H1 (cell line): ENCODE results near the gene NWD2. TPM values are rescaled to one million over a fixed set of nuclear protein-coding genes. Genes with fewer than 3 reads are reported as not detected.

Experiments
- FOSL1 ChIP-seq: IDR thresholded peaks from 2 replicates; pipeline ENCODE4 v1.6.1; 2011; ENCODE audit warnings: mild to moderate bottlenecking, low read depth, low read length, moderate library complexity; ENCODE audit not compliant: insufficient read depth
- HDAC2 ChIP-seq, 2 experiments: fragments of 300-600 bp in 1 of 2; sonication (generic) in 1 of 2; IDR thresholded peaks; 2 replicates each; pipeline ENCODE4 v1.6.1; 2011 to 2012; ENCODE audit warnings: low read depth in 2 of 2, low read length in 2 of 2, mild to moderate bottlenecking in 2 of 2, moderate library complexity in 2 of 2, borderline replicate concordance in 1 of 2, inconsistent platforms in 1 of 2
- PHF8 ChIP-seq: fragments of 200-600 bp; sonication (generic); conservative IDR thresholded peaks from 2 replicates; pipeline ENCODE4 v1.7.1; 2012; ENCODE audit warnings: low read depth, mild to moderate bottlenecking, inconsistent platforms, low read length, moderate library complexity
- SAP30 ChIP-seq: fragments of 300-600 bp; sonication (generic); IDR thresholded peaks from 2 replicates; pipeline ENCODE4 v1.7.1; 2012; ENCODE audit warnings: low read length, moderate library complexity, mild to moderate bottlenecking, inconsistent platforms; ENCODE audit not compliant: insufficient read depth, insufficient replicate concordance
- polyA plus RNA-seq, 7 experiments: library from polyadenylated mRNA; depleted of rRNA in 3 of 7; stranded (reverse) in 5 of 7; unstranded in 2 of 7; fragments of >200 nt in 5 of 7; fragments of 200-250 nt in 2 of 7; gene quantifications; 1 replicate in 5 of 7; 2 replicates in 1 of 7; 4 replicates in 1 of 7; pipeline versions ENCODE4 v1.2.1 to v1.2.3, GENCODE V29; 2011 to 2013; ENCODE audit warnings: missing spikeins in 2 of 7, mixed read lengths in 2 of 7
- total RNA-seq: library from RNA; stranded (reverse); fragmentation: NEBNext Ultra II Directional; extraction: Animal tissue kit (Norgen Biotek cat#: 25700); gene quantifications from 2 replicates; pipeline ENCODE4 v1.2.1, GENCODE V29; 2021

NWD2 gene
- total and polyA plus RNA-seq, 2 of the 8 experiments (the other 6 are each of a cell fraction or from before 2014, with no cell fraction given): under 0.01 TPM; not detected in 1

DNA sequence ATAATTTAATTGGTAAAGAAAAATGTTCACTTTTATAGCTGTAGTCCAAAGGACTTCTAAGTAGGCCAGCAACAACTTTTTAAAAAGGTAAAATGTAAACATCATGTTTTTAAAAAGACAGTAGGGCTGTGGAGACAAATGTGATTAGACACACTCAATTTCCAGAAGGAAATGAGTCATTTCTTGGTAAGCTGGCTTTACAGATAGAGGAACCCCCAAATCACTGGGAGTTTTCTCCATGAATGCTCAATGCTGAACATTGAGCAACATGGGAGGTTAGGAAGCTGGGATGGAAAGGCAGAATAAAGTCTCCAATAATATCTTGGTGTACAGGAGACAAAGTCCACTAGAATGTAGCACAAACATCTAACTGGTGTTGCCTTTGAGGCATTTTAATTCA is 121.3 kb downstream of the NWD2 start (continued):
- TF ChIP-seq SAP30 (no peak), FOSL1 (no peak), HDAC2 (IDR thresholded peaks at IDR 0.05; ENCODE audit: borderline replicate concordance in 1 of 2, low read depth in 2 of 2, low read length in 2 of 2) (no peak), PHF8 (no peak)
